A549 treated with ZK216348 at 1 μM for 4 hours (cell line): ENCODE data around the gene ABHD2. TPM values are rescaled to one million over a fixed set of nuclear protein-coding genes. Genes with fewer than 3 reads are reported as not detected.

Experiments used
- total RNA-seq: library from RNA; stranded (reverse); fragments of 200-300 nt; extraction: Qiagen RNA extraction; gene quantifications from 5 replicates; pipeline ENCODE4 v1.2.3, GENCODE V29; 2022; ENCODE audit warnings: low read depth

ABHD2 gene
- total RNA-seq, result 85.5 to 185 TPM (median 119 TPM) in 5 replicates

GRCh38 chr15:89087830-89088604 is at the start of gene ABHD2:
Gene ABHD2 (plus strand): TSS chr15:89088456. CDS start chr15:89116328, 27,872 bp downstream.

GRCh38 chr15:89221543-89221942 is 133.3 kb downstream of the ABHD2 start, which contains the start of gene RLBP1:
Gene RLBP1 (minus strand): TSS chr15:89221579. CDS start chr15:89218975, 2,604 bp downstream.

GRCh38 chr15:89243691-89244573 is 155.7 kb downstream of the ABHD2 start, which contains the start of gene FANCI:
Gene FANCI (plus strand): TSS chr15:89243979. CDS start chr15:89247648, 3,669 bp downstream.

Other genes with a start within 250 kb of the ABHD2 start
- gene HAPLN3, start 192.9 kb upstream of the ABHD2 start, total RNA-seq, result 14.7 to 33.6 TPM (median 27.3 TPM) in 5 replicates
- 246 to 370 TPM (median 307 TPM) in 5 replicates for gene MFGE8, start 175.1 kb upstream of the ABHD2 start, total RNA-seq
- not detected in 5 replicates for gene RLBP1, start 133.1 kb downstream of the ABHD2 start, total RNA-seq
- gene FANCI, start 155.5 kb downstream of the ABHD2 start, total RNA-seq, result 49.4 to 66.8 TPM (median 56.8 TPM) in 5 replicates
- 43.5 to 63.1 TPM (median 55.5 TPM) in 5 replicates for gene POLG, start 246.4 kb downstream of the ABHD2 start, total RNA-seq